B cell (primary cell): Measurements from ENCODE around the gene BAZ2A. TPM values are rescaled to one million over a fixed set of nuclear protein-coding genes. Genes with fewer than 3 reads are reported as not detected.

Experiments used
- ATAC-seq: fragments of 200-7000 bp; cut with Tn5 transposase; one replicate; pipeline ENCODE4 v1.10.0; 2021; ENCODE audit warnings: low read depth, mild to moderate bottlenecking, moderate number of reproducible peaks, moderate library complexity
- CTCF ChIA-PET: fragments of 350-600 bp; sonication (Branson Sonifier 250); formaldehyde crosslinking; loops from one replicate; lab custom pipeline; 2021; ENCODE audit warnings: antibody characterized with exemption, inconsistent platforms; lab: Charles Lee
- POLR2A ChIA-PET: fragments of 350-600 bp; sonication (Branson Sonifier 250); formaldehyde crosslinking; loops from one replicate; lab custom pipeline; 2021; ENCODE audit warnings: antibody characterized with exemption; lab: Charles Lee
- DNase-seq: peaks from one replicate; pipeline ENCODE4 v3.0.0; 2013
- H2AFZ ChIP-seq: 2 replicates; pipeline ENCODE4 v1.6.1; 2012; ENCODE audit warnings: mild to moderate bottlenecking, low read depth, low read length; ENCODE audit not compliant: insufficient read depth, poor library complexity, severe bottlenecking
- H3K27ac ChIP-seq, 2 donors: 1 replicate in 1 of 2; 2 replicates in 1 of 2; pipeline ENCODE4 v1.5.1; 2012 to 2013; ENCODE audit warnings: low read length in 2 of 2, mild to moderate bottlenecking in 2 of 2, moderate library complexity in 1 of 2
- H3K27me3 ChIP-seq, 4 experiments: fragments of 200-600 bp in 1 of 4; sonication (generic) in 1 of 4; replicated peaks in 1 of 4; 1 replicate in 2 of 4; 2 replicates in 2 of 4; pipeline versions ENCODE4 v1.6.1 to v1.7.0; 2013 to 2016; ENCODE audit warnings: low read length in 3 of 4, mild to moderate bottlenecking in 2 of 4, mixed read lengths in 1 of 4, moderate library complexity in 1 of 4; ENCODE audit not compliant: insufficient read depth in 4 of 4, control insufficient read depth in 3 of 4; ENCODE audit errors: control extremely low read depth in 1 of 4
- H3K36me3 ChIP-seq, 2 experiments: replicated peaks in 1 of 2; 1 replicate in 1 of 2; 2 replicates in 1 of 2; pipeline versions ENCODE4 v1.6.1 to v1.7.1; 2013; ENCODE audit warnings: low read length in 1 of 2; ENCODE audit not compliant: insufficient read depth in 2 of 2, control insufficient read depth in 1 of 2; ENCODE audit errors: control extremely low read depth in 1 of 2, extremely low read depth in 1 of 2
- H3K4me1 ChIP-seq, 2 donors: fragments of 200-600 bp in 1 of 2; sonication (generic) in 1 of 2; 1 replicate in 1 of 2; 2 replicates in 1 of 2; pipeline versions ENCODE4 v1.5.1 to v1.6.1; 2013 to 2017; ENCODE audit warnings: low read length in 2 of 2; ENCODE audit not compliant: control insufficient read depth in 2 of 2, insufficient read depth in 2 of 2
- H3K4me2 ChIP-seq: replicated peaks from 2 replicates; pipeline ENCODE3; 2012; ENCODE audit warnings: mild to moderate bottlenecking, low read depth, low read length; ENCODE audit not compliant: poor library complexity, severe bottlenecking
- H3K4me3 ChIP-seq, 5 experiments: fragments of 200-600 bp in 1 of 5; sonication (generic) in 1 of 5; 1 replicate in 3 of 5; 2 replicates in 2 of 5; pipeline versions ENCODE4 v1.5.1 to v1.7.0; 2011 to 2016; ENCODE audit warnings: low read length in 4 of 5, mild to moderate bottlenecking in 4 of 5, low read depth in 2 of 5, control low read depth in 1 of 5, moderate library complexity in 1 of 5; ENCODE audit not compliant: insufficient read depth in 1 of 5; ENCODE audit errors: control extremely low read depth in 1 of 5, extremely low read depth in 1 of 5
- H3K79me2 ChIP-seq: fragments of 200-600 bp; sonication (generic); one replicate; pipeline ENCODE4 v1.6.0; 2016; ENCODE audit warnings: low read length; ENCODE audit not compliant: control insufficient read depth, insufficient read depth
- H3K9ac ChIP-seq: fragments of 200-600 bp; sonication (generic); 2 replicates; pipeline ENCODE4 v1.6.1; 2017; ENCODE audit warnings: mild to moderate bottlenecking, low read length, moderate library complexity
- H3K9me3 ChIP-seq, 3 donors: one replicate each; pipeline versions ENCODE4 v1.6.1 to v1.7.1; 2013; ENCODE audit warnings: low read length in 2 of 3; ENCODE audit not compliant: control insufficient read depth in 2 of 3, insufficient read depth in 1 of 3; ENCODE audit errors: control extremely low read depth in 1 of 3
- H4K20me1 ChIP-seq: 2 replicates; pipeline ENCODE4 v1.6.0; 2012; ENCODE audit warnings: mild to moderate bottlenecking, low read length; ENCODE audit not compliant: insufficient read depth, control insufficient read depth, poor library complexity, severe bottlenecking
- H3K27ac Mint-ChIP-seq: one replicate; pipeline ENCODE4 v1.8.0; 2021; ENCODE audit warnings: mixed read lengths
- H3K27me3 Mint-ChIP-seq: one replicate; pipeline ENCODE4 v1.8.0; 2021; ENCODE audit warnings: mixed read lengths
- H3K4me1 Mint-ChIP-seq: one replicate; pipeline ENCODE4 v1.8.0; 2021; ENCODE audit warnings: mixed read lengths
- H3K4me3 Mint-ChIP-seq: one replicate; pipeline ENCODE4 v1.8.0; 2021; ENCODE audit warnings: mixed read lengths
- H3K9me3 Mint-ChIP-seq: one replicate; pipeline ENCODE4 v1.8.0; 2022; ENCODE audit warnings: mixed read lengths; ENCODE audit not compliant: insufficient read depth
- CTCF ChIP-seq: fragments of 200-600 bp; IDR thresholded peaks from one replicate; pipeline ENCODE4 v1.8.0; 2022; ENCODE audit warnings: antibody characterized with exemption, mild to moderate bottlenecking
- EZH2 ChIP-seq: IDR thresholded peaks from 2 replicates; pipeline ENCODE4 v1.6.1; 2012; ENCODE audit warnings: borderline replicate concordance, low read depth, mild to moderate bottlenecking, moderate library complexity, low read length; ENCODE audit not compliant: insufficient read depth, poor library complexity, severe bottlenecking
- WGBS: methylation state at CpG from one replicate; pipeline ENCODE4 v1.1.5; 2013; ENCODE audit warnings: missing lambda C conversion rate; ENCODE audit not compliant: insufficient coverage; 5-methylcytosine and 5-hydroxymethylcytosine counted together
- intact Hi-C: fragments of 100-400 bp; cut with micrococcal nuclease; formaldehyde crosslinking; loops from one replicate; pipeline ENCODE4 v1.10.0; 2022
- polyA plus RNA-seq: library from polyadenylated mRNA; depleted of rRNA; stranded (reverse); fragments of >200 nt; gene quantifications from 2 replicates; pipeline ENCODE4 v1.2.3, GENCODE V29; 2012
- total RNA-seq, 2 donors: library from RNA; stranded (reverse); fragments of 120-200 nt in 1 of 2; gene quantifications; 1 replicate in 1 of 2; 2 replicates in 1 of 2; pipeline versions ENCODE4 v1.2.3 to v1.2.4, GENCODE V29; 2013 to 2022

BAZ2A gene
- total and polyA plus RNA-seq, 2 donors (not counting 1 experiment from before 2014, with no cell fraction given): 95.7 to 280 TPM

GRCh38 chr12:56571121-56571520, 59.0 kb downstream of the BAZ2A start:
- Mint-ChIP-seq H3K9me3 (no peaks in the 10 kb centered on the region), H3K4me3 (no peak overlapping the region), H3K4me1 (peaks cover 3% of the 10 kb centered on the region), H3K27ac (no peak overlapping the region), H3K27me3 (peaks cover 4% of the 10 kb centered on the region)
- intact Hi-C loops: no loop called here
- ChIA-PET POLR2A (interaction anchor here (0.8 kb wide), 1 partner anchor 55 kb away, joined by 5 read pairs; no protein-coding TSS in a partner anchor), CTCF (interaction anchor here (0.7 to 2.9 kb wide), 4 partner anchors 9 to 523 kb away, joined by 3 to 15 read pairs (median 3); no protein-coding TSS in a partner anchor)
- TF ChIP-seq CTCF: no peak
- TF ChIP-seq EZH2: no peak
- H3K4me2 ChIP-seq: no peak overlapping the region
- peaks cover 0 to 6% of the 10 kb centered on the region in 2 donors for H3K4me1 ChIP-seq
- H4K20me1 ChIP-seq: no peaks in the 10 kb centered on the region
- H3K27me3 ChIP-seq: no peaks in the 10 kb centered on the region
- no peak for ATAC-seq
- no peaks in the 10 kb centered on the region for H3K79me2 ChIP-seq
- WGBS: no CpG with 5 or more reads among the region's 4 CpGs
- no peak overlapping the region for H2AFZ ChIP-seq
- DNase-seq: no peak
- no peak overlapping the region for H3K9ac ChIP-seq
- H3K36me3 ChIP-seq: no peaks in the 10 kb centered on the region
- H3K4me3 ChIP-seq: no peak overlapping the region
- H3K27ac ChIP-seq: no peak overlapping the region
- H3K9me3 ChIP-seq: no peaks in the 10 kb centered on the region

- no peaks in the 10 kb centered on the region for H3K9me3 ChIP-seq
- no peak overlapping the region for H3K4me3 ChIP-seq
- peaks cover 8 to 14% of the 10 kb centered on the region in 2 donors for H3K4me1 ChIP-seq
- peaks cover 10% of the 10 kb centered on the region for H3K4me1 Mint-ChIP-seq
- CTCF ChIA-PET: interaction anchor here (0.9 kb wide), 1 partner anchor 13 kb away, joined by 4 read pairs; no protein-coding TSS in a partner anchor
- no peak overlapping the region for H3K9ac ChIP-seq
- intact Hi-C loops: no loop called here
- H3K27me3 Mint-ChIP-seq: peaks cover 4% of the 10 kb centered on the region
- H3K4me3 Mint-ChIP-seq: no peak overlapping the region
- H3K27ac Mint-ChIP-seq: no peak overlapping the region
- ATAC-seq: no peak
- H2AFZ ChIP-seq: no peak overlapping the region
- H4K20me1 ChIP-seq: no peaks in the 10 kb centered on the region
- no peak overlapping the region for H3K4me2 ChIP-seq
- POLR2A ChIA-PET: no interaction called here
- TF ChIP-seq EZH2 (no peak), CTCF (no peak)
- no peak overlapping the region for H3K27ac ChIP-seq
- H3K27me3 ChIP-seq: no peaks in the 10 kb centered on the region
- DNase-seq: no peak
- no peaks in the 10 kb centered on the region for H3K9me3 Mint-ChIP-seq
- no CpG with 5 or more reads among the region's 1 CpG for WGBS
- no peaks in the 10 kb centered on the region for H3K36me3 ChIP-seq
- no peaks in the 10 kb centered on the region for H3K79me2 ChIP-seq
Observed at GRCh38 chr12:56568146-56568545, 62.0 kb downstream of the BAZ2A start.
